GM18517 (cell line): ENCODE data around the gene CR2.
"Not testable (repeated sequence)": the region's sequence is repeated elsewhere in the genome, so short reads cannot be mapped to it uniquely, and the experiment has no call there.

Experiments
- ATAC-seq: cut with Tn5 transposase; IDR thresholded peaks from one replicate; pipeline ENCODE4 v1.9.1; 2021; ENCODE audit warnings: mild to moderate bottlenecking, moderate library complexity; ENCODE audit not compliant: unreplicated experiment

Gene CR2

DNA sequence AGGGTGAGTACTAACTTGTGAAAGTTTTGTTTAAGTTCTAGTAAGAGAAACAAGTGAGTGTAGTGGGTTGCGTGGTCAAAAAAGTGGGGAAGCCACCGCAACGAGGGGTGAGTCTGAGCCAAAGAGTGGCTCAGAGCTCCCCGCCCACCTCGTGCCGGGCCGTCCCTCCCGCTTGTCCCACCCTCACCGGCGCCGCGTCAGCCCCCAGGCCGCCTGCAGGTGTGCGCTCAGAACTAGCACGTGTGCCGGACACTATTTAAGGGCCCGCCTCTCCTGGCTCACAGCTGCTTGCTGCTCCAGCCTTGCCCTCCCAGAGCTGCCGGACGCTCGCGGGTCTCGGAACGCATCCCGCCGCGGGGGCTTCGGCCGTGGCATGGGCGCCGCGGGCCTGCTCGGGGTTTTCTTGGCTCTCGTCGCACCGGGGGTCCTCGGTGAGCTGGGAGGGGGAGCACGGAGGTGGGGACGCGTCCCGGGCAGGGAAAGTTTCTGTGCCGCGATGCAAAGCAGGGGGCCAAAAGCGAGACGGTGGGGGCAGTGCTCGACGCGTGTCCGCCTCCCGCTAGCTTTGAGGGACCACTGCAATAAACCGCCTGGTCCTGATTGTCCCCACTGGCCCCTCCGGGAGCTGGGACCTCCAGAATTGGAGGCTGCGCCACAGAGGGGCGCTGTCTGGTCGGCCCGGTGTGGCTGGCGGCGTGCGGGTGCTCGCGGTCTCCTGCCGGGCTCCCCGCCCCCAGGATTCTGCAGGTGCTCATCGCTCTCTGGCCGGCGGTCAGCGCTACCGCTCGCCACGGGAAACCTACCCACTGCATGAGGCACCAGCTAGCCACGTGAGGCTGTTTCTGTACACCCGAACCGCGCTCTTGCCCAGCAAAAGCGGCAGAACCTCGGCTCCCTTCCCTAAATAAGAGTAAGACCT, at the start of gene CR2:
TSS of gene CR2 (plus strand) at position 283 of the 919 bp plus-strand sequence. CDS start at position 374, 91 bp downstream.
- peak; percentile 73 for ATAC-seq

DNA sequence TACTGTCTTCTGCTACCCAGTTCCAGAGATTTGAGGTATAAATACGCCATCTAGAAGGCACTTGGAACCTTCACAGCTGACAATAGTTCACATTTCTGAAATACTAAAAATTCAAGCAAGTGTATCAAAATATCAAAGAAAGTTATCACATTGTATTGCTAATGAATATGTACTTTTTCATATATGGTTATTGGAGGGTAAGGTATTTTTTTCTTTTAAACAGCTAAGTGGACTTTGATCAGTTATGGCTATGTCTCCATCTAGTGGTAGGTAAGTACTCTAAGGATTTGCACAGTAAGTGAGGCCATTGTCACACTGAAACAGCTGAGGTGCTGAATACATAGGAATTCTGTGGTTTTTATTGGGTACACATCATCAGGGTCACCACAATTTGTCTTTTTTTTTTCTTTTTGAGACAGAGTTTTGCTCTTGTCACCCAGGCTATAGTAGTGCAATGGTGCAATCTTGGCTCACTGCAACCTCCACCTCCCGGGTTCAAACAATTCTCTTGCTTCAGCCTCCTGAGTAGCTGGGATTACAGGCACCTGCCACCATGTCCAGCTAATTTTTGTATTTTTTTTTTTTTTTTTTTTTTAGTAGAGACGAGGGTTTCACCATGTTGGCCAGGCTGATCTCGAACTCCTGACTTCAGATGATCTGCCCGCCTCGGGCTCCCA, 49.1 kb upstream of the CR2 start:
- no peak for ATAC-seq

DNA sequence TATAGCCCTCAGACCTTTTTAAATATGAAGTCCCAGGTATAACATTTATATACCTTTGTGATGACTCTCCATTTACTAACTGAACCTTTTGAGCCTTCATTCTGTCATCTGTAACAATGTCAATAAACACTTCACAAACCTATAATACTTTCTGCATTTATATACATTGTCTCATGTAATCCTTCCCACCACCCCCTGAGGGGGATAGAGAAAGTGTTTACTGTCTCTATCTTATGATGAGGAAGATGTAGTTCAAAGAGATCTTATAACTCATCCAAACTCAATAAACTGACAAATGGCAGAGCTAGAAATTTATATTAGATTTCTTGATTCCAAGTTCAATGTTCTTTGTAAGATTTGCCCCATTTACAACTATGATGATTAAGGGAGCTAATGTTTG, 48.3 kb upstream of the CR2 start:
- no peak for ATAC-seq

DNA sequence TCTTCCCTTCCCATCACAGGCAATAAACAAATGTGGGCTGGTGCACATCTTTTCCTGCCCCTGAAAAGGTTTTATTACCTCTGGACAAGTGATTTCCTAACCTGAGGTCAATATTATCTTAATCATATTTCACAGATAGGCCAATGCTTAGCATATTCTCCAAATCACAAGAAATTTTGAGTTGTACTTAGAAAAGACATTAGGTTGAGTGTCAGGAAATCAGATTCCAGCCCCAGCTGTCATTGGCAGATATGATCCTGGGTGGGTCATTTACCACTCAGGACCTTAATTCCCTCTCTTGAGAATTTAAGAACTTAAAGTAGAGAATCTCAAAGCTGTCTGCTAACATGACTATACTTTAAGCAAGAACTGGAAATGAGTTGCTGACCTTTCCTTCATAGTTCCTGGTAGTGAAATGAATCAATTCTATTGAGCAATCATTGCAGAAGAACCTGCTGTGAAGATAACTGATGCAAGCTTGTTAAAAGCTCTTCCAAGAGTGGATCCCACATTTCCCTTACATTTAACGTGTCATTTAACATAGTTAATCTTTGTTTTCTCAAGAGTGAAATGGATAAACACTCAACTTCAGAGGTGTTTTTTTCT, 46.4 kb upstream of the CR2 start:
- no peak for ATAC-seq

DNA sequence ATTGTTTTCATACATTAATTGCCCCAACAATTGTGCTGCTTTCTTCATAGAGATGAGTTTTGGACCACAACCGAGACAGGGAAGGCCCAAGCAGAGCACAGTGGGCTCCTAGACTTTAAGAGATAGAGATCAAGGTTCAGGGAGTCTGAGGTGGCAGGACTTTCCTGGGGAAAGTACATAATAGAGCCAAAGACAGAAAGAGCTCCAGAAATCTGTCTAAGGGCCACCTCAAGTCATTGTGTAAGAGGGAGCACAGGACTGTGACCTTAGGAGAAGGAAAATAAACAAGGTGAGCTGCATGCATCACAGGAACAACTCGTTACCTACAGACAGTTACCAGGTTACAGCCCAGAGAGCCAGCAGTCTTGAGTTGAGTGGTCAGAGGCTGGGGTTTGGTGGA, 41.3 kb upstream of the CR2 start:
- no peak for ATAC-seq

DNA sequence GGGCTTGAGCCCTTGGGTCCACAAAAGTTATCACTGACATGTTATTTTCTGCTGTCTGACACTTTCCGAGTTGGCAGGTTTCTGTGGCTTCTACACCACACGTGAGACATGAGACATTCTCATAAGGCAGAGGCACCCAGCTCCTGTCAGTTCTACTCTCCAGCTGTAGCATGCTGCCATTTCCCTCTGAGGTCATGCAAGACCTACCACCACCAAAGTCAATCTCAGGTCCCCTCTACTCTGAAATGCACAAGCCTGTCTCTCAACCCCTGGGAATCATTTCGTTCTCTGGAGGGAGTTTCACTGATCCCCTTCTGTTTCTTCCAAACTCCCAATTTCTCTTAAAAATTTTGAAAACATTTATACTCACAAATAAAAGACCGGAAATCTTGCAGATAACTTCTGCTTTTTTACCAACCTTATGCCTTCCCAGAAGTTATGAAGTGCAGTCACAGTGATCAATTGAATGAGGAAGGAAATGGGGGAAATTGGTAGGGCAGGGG, 39.5 kb upstream of the CR2 start:
- ATAC-seq, result peak; percentile 91

DNA sequence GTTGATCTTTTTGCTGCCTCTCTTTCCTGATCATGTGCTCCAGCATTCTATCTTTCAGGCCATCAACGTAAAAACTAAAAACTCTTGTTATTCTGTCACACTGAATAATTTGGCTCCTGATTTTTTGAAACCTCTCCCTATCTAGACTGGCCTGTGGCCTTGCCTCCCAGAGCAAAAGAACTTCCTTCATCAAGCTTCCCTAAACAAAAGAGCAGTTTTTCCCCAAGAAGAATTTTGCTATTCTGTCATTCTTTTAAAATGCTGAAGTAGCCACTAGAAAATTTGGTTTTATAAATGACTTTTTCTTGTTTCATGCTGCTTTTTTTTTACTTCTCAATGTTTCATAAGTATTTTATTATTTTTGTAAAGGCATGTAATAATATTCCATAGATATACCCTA, 37.1 kb upstream of the CR2 start:
- no peak for ATAC-seq

DNA sequence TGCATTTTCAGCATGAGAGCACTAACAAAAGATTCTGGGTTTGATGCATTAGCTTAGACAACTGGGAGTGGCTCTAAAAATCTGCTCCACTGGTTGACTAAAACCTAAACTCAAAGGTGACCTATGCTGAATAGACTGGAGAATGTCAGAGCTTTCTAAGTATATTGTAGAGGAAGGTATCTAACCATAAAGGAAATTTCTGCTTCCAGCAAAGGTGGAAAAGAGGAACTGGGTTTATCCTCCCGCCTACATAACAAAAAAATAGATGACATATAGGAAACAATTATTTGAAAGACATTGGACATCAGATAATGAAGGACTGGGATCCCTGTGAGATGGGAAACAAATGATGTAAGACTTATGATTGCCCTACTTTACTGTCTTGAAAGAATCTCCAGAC, 35.8 kb upstream of the CR2 start:
- ATAC-seq, result no peak

DNA sequence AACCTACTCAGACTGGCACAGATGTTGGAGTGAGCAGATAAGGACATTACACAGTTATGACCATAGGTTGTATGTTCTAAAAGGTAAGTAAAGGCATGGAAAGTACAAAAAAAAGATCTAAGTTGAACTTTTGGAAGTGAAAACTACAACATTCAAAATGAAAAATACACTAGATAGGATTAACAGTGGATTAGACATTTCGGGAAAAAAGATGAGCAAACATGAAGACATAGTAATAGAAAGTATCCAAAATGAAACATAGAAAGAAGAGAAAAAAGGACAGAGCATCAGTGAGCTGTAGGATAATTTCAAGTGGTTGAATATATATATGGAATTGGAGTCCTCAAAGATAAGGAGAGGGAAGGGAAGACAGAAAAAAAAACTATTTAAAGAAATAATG, 34.0 kb upstream of the CR2 start:
- no peak for ATAC-seq

DNA sequence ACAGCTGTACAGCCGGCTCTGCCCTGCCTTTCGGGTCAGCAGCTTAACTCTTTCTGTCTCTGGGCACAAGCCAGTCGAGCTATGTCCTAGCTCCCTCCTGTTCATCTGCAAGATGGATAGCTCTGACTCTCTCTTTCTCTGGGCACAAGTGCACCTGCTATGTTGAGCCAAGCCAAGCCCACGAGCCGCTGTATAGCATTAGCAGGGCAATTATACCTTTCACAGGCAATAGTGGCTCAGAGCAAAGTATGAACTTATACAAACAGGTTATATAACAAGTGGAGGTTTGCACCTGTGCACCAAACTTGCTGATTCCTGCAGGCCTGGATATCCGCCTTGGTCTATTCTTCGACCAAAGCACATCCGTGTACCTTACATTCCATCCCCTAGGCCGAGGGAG, 33.0 kb upstream of the CR2 start:
- ATAC-seq, result no peak

DNA sequence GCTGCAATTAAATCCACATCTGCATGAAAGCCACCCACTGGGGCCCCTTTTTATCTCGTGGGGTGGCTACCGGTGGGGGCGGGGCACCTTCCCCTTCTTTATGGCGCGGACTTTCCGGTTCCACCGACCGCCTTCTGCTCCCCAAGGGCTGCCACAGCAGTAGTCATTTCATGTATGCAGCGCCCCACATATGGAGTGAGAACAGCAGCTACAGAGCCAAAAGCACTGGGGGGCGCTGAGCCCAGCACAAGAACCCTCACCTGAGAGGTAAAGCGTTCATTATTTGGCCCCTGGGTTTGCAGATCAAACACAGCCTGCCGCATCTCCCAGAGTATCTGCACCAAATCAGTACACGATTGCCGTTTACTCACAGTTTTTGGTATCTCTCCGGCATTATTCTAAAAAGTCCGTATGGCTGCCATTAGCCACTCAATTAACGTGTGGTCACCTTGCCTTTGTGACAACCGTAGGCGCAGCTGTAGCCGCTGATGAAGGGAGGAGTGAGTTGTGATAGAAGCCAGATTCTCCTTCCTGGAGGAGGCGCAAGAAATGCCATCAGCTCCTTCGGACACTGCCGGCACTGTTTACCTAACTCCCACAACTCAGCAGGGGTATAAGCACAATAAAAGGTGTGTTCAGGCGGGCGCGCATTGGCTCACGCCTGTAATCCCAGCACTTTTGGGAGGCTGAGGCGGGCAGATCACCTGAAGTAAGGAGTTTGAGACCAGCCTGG, 30.4 kb upstream of the CR2 start:
- no peak for ATAC-seq

DNA sequence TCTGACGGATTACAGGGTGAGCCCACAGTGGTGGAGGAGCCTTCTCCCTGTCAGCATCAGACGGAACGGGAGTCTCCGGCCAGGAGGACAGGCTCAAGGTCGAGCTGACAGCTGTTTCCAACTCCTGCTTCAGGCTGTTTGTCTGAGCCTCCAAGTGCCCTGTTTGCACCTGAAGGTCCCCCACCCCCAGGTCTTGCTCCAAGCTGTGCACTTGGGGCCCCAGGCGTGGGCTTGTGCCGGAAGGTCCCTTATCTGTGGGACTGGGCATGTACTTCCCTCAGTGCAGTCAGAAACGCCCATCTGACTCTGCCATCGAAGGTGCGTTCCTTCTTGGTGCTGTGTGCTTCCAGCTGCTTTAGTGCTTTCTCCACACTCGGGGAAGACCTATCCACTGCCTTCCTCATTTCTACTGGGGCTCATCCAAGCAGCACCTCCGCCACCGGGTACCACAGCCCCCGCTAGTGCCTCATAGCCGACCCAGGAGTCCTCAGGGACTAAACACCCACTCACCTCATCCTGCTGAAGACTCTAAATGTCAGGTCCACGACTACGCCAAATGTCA, 29.5 kb upstream of the CR2 start:
- no peak for ATAC-seq

DNA sequence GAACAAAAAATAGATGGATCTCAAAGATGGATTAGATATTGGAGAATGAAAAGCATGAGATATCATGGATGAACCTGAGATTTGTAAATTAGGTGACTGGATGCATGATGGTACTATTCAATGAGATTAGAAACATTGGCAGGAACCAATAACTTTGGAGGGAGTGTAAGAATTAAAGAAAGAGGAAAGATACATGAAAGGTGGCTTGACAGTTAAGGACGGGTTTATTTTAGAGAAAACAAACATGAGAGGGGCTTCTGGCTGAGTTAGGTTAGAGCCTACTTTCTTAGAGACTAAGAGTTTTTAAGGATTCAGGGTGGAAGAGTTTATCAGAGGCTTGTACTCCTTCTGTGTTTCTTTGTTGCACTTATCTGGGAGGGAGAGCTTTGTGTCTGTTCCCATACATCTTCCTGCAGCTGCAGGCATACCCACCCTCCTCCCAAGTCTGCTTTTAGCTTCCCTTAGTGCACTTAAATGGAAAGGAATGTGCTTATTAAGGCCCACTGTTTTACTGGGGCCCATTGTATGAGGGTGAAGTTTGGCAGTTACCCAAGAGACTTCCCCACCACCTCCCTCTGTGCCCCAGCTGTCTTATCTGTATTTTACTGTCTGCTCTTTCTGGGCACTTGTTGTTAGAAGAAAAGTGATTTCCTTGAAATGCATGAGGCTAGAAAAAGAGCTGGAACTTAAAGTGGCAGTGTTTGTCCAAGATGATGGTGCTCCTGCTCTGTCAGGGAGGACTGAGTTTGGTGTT, 26.1 kb upstream of the CR2 start:
- no peak for ATAC-seq

DNA sequence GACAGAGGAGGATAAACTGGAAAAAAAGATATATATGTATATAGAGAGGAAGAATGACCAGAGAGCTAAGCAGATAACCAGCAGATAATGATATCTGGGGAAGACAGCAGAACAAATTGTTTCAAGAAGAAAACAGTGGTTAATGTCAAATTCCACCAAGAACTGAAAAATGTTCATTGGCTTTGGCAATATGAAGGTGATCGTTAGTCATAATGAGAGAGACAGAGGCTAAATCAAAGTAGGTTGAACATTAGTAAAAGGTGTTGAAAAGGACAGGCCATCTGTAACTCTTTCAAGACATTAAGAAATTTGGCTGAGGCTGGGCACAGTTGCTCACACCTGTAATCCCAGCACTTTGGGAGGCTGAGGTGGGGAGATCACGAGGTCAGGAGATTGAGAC, 25.3 kb upstream of the CR2 start:
- no peak for ATAC-seq

DNA sequence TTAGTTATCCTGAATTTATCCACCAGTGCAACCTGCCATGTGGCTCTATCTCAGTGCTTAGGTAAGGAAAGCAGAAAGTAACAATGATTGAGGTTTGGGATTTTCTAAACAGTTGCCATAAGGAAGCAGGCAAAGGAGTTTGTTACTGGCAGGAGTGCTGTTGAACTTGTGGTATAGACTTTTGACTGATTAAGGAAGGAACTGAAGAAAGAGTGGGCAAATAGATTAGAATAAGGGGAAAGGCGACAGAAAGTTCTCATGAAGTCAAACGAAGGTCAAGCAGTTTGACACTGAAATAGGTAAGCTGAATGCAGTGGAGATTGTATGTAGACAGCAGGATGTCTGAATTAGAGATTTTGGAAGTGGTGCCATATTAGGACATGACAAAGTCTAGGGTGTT, 24.2 kb upstream of the CR2 start:
- ATAC-seq, result peak; percentile 55

DNA sequence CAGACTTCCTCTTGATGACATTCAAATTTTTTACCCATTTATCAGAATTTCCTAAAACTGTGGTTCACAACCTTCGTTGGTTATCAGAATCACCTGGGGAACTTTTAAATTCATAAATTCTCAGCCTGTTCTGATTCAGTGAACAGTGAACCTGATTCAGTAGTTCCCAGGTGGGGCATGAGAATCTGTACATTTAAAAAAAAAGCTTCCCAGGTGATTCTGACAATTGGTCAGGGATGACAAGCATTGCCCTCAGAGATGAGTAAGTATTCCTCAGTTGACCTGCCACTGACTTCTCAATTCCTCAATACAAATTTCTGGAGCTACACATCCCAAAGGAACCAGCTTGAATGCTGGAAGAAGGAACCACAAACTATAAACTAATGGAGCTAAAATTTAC, 23.5 kb upstream of the CR2 start:
- no peak for ATAC-seq

DNA sequence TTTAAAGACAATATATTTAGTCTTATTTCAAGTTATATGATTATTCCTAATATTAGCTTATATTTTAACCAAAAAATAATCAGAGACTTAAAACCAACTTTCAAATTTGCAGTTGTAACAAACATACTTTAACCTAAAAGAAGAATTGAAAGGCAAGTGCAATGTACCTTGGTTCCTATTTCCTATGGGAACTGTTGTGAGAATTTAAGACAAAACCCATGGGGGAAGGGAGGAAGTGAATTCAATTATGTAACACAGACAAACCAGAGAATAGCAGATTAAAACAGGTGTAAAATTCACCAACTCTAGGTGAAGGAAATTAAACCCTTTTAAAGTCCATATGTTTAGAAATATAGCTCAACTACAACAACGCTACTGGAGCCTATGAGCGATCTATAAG, 22.6 kb upstream of the CR2 start:
- ATAC-seq, result no peak

DNA sequence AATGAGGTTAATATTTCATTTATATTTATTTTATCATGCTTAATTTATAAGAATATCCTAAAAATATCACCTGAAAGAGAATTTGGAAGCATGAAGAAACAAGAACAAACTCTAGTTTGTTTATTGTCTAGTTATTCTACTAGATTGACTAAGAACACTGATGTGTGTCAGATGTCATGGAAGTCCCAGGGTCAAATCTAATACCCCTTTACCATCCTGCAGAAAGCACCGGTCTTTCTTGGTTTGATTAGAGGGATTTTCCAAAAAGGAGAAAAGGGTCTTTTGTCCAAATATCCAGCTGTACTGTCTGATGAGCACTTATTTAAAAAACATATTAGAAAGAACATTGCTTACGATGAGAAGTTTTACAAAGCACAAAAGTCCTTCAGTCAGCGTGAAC, 20.7 kb upstream of the CR2 start:
- no peak for ATAC-seq

DNA sequence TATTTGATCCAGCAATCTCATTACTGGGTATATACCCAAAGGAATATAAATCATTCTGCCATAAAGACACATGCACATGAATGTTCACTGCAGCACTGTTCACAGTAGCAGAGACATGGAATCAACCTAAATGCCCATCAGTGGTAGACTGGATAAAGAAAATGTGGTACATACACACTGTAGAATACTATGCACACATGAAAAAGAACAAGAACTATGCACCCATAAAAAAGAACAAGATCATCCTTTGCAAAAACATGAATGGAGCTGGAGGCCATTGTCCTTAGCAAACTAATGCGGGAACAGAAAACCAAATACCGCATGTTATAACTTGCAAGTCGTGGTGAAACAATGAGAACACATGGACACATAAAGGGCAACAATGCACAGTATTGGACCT, 17.4 kb upstream of the CR2 start:
- ATAC-seq, result not testable (repeated sequence)

DNA sequence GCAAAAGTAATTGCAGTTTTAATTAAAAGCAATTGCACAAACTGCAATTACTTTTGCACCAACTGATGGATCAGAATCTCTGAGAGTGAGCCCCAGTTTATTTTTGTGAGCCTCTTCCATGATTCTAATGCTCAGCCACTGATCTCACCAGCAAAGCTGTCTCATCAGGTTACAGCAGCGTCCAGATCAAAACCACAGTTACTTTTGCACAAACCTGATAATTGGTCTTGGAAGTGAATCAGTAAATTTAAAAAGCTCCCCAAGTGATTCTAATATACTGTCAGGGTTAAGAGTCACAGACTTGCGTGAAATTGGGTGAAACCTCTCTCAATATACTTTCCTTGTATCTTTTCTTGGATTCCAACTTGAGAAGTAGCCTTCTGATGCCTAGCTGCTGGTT, 13.5 kb upstream of the CR2 start:
- no peak for ATAC-seq
